AG09319 (cell line): ENCODE measurements around the gene PCDHGC3.

ENCODE experiments used
- DNase-seq: peaks from one replicate; pipeline ENCODE4 v3.0.0-alpha.2; 2010; ENCODE audit warnings: low read depth; ENCODE audit errors: extremely low read depth
- CTCF ChIP-seq: IDR thresholded peaks from 2 replicates; pipeline ENCODE4 v1.5.1; 2011; ENCODE audit warnings: low read depth, mild to moderate bottlenecking, inconsistent platforms, low read length, moderate library complexity

Gene PCDHGC3

GRCh38 chr5:141525653-141526052, 49.9 kb downstream of the PCDHGC3 start:
- TF ChIP-seq CTCF = no peak
- no peak for DNase-seq

- DNase-seq = no peak
- TF ChIP-seq CTCF = no peak
Observed at GRCh38 chr5:141527426-141527825, 51.7 kb downstream of the PCDHGC3 start.
